SU-DHL-6 (cell line): ENCODE results near the gene ADD3.

Experiments
- CTCF ChIP-seq: fragments of 200-600 bp; sonication (generic); IDR thresholded peaks from one replicate; pipeline ENCODE4 v1.5.1; 2017; ENCODE audit warnings: antibody characterized with exemption, mild to moderate bottlenecking, low read length, moderate library complexity; ENCODE audit not compliant: insufficient read depth, poor library complexity, severe bottlenecking
- EZH2phosphoT487 ChIP-seq: fragments of 200-600 bp; sonication (generic), shearing (Covaris generic); conservative IDR thresholded peaks from 2 replicates; pipeline ENCODE4 v1.6.1; 2018; ENCODE audit warnings: mild to moderate bottlenecking, antibody characterized with exemption, low read length, moderate library complexity, mixed read lengths

GRCh38 chr10:110174816-110175215 is 167.0 kb downstream of the ADD3 start:
- no peak for TF ChIP-seq CTCF
- TF ChIP-seq EZH2phosphoT487: no peak
